Hippocampal formation (tissue), 2 donors: ENCODE results near the gene SMO.
"Not testable (repeated sequence)": the region's sequence is repeated elsewhere in the genome, so short reads cannot be mapped to it uniquely, and the experiment has no call there.

Experiments
- DNase-seq, 2 donors: peaks; one replicate each; lab custom pipeline; 2025; lab: John Stamatoyannopoulos, UW

SMO gene

DNA sequence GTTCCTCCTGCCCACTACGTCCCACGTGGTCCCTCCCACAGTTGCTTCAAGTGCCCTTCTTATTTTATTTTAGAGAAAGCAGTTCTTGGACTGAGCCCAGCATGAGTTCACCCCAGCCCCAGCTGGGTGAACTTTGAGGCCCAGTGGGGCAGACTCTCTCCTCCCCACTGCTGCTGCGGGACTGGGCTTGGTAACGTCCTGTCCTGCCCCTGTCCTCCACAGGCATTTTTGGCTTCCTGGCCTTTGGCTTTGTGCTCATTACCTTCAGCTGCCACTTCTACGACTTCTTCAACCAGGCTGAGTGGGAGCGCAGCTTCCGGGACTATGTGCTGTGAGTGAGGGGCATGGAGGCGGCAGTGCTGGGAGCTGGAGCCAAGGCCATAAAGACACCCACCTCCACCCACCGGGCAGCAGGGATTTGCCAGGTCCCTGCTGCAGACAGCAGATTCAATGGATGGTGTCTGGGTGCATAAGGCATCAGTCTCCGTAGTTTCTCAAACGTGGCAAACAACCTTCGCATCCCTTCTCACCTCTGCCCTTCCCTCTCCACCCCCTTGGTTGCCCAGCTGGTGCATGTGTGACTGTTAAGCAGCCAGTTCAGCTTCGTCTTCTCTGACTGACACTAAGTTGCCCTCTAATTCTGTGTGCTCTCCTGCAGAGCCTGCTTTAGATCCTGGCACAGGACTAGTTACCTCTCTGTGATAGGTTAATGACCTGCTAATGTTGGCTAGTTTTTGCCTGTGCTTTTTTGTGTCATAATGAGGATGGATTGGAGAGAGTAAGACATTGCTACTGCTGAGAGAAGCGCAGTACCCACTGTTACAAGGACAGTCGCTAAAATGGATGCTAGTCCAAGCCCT, 20.9 kb downstream of the SMO start:
- DNase-seq: no peak

DNA sequence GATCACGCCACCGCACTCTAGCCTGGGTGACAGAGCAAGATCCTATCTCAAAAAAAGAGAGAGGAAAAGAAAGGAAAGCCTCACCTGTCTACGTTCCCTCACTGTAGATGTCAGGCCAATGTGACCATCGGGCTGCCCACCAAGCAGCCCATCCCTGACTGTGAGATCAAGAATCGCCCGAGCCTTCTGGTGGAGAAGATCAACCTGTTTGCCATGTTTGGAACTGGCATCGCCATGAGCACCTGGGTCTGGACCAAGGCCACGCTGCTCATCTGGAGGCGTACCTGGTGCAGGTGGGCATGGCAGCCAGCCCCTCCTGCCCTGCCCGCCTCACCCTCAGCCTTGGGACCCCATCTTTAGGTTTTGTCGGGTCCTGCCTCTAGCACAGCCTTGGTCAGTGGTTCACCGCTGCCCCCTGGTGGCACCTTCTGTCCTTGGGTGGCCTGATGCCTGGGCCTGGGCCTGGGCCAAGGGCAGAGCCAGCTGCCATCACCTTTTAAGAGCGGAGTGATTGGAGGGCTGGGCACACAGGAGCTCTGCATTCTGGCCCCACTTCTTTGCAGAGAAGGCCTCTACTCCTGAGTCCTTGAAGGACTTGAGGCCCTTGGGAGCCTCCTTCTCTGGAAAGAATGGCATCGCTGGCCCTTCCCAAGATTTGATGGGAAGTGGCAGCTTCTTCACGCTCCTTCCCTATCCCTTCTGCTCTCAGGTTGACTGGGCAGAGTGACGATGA, 22.0 kb downstream of the SMO start:
- DNase-seq: peak; percentile 16 to 64

DNA sequence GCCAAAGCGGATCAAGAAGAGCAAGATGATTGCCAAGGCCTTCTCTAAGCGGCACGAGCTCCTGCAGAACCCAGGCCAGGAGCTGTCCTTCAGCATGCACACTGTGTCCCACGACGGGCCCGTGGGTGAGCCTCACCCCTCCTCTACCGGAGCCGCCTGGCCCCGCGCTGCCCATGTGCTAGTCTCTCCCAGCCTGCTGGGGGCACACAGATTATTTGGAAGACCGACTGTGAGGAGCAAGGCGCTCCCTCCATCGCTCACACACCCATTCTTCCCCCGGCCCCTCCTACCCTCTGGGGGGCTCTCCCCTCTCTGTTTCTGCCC, 22.5 kb downstream of the SMO start:
- DNase-seq: no peak

DNA sequence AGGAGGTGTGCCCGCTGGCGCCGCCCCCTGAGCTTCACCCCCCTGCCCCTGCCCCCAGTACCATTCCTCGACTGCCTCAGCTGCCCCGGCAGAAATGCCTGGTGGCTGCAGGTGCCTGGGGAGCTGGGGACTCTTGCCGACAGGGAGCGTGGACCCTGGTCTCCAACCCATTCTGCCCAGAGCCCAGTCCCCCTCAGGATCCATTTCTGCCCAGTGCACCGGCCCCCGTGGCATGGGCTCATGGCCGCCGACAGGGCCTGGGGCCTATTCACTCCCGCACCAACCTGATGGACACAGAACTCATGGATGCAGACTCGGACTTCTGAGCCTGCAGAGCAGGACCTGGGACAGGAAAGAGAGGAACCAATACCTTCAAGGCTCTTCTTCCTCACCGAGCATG, 23.7 kb downstream of the SMO start:
- DNase-seq: no peak

DNA sequence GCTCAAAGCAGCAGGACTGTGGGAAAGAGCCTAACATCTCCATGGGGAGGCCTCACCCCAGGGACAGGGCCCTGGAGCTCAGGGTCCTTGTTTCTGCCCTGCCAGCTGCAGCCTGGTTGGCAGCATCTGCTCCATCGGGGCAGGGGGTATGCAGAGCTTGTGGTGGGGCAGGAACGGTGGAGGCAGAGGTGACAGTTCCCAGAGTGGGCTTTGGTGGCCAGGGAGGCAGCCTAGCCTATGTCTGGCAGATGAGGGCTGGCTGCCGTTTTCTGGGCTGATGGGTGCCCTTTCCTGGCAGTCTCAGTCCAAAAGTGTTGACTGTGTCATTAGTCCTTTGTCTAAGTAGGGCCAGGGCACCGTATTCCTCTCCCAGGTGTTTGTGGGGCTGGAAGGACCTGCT, 24.2 kb downstream of the SMO start:
- no peak for DNase-seq

DNA sequence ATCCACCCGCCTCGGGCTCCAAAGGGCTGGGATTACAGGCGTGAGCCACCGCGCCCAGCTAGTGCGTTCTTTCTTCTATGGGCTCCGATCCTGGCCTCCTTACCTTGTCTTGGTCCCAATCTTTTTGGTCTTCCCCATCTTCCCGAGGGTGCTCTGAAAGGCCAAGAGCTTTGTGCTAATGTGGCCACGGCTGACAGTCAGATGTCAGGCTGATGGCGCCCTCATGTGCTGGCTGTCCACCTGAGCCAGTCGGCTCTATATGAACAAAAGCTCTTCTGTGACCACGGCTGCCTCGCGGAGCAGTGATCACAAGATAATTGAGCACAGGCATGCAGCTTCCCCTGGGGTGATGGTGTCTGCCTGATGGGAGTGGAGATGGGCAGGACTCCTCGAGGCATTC, 25.4 kb downstream of the SMO start:
- DNase-seq: no peak

DNA sequence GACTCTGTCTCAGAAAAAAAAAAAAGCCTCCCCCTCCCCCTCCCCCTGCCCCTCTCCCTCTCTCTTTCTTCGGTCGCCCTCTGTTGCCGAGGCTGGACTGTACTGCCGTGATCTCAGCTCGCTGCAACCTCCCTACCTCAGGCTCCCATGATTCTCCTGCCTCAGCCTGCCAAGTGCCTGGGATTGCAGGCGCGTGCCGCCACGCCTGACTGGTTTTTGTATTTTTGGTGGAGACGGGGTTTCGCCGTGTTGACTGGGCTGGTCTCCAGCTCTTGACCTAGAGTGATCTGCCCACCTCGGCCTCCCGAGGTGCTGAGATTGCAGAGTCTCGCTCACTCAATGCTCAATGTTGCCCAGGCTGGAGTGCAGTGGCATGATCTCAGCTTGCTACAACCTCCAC, 27.3 kb downstream of the SMO start:
- not testable (repeated sequence) for DNase-seq

DNA sequence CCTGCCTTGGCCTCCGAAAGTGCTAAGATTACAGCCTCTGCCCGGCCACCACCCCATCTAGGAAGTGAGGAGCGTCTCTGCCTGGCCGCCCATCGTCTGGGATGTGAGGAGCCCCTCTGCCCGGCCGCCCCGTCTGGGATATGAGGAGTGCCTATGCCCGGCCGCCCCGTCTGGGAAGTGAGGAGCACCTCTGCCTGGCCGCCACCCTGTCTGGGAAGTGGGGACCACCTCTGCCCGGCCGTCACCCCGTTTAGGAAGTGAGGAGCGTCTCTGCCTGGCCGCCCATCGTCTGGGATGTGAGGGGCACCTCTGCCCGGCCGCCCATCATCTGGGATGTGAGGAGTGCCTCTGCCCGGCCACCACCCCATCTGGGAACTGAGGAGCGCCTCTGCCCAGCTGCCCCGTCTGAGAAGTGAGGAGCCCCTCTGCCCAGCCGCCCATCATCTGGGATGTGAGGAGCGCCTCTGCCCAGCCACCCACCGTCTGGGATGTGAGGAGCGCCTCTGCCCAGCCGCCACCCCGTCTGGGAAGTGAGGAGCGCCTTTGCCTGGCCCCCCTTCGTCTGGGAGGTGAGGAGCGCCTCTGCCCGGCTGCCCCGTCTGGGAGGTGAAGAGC, 27.8 kb downstream of the SMO start:
- not testable (repeated sequence) for DNase-seq

DNA sequence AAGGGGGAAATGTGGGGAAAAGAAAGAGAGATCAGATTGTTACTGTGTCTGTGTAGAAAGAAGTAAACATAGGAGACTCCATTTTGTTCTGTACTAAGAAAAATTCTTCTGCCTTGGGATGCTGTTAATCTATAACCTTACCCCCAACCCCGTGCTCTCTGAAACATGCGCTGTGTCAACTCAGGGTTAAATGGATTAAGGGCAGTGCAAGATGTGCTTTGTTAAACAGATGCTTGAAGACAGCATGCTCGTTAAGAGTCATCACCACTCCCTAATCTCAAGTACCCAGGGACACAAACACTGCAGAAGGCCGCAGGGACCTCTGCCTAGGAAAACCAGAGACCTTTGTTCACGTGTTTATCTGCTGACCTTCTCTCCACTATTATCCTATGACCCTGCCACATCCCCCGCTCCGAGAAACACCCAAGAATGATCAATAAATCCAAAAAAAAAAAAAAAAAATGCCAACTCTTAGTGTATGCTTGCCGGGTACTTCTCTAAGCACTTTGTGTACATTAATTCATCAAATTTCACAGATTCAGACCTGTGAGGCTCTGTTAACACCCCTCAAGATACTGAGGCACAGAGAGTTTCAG, 28.5 kb downstream of the SMO start:
- not testable (repeated sequence) for DNase-seq

DNA sequence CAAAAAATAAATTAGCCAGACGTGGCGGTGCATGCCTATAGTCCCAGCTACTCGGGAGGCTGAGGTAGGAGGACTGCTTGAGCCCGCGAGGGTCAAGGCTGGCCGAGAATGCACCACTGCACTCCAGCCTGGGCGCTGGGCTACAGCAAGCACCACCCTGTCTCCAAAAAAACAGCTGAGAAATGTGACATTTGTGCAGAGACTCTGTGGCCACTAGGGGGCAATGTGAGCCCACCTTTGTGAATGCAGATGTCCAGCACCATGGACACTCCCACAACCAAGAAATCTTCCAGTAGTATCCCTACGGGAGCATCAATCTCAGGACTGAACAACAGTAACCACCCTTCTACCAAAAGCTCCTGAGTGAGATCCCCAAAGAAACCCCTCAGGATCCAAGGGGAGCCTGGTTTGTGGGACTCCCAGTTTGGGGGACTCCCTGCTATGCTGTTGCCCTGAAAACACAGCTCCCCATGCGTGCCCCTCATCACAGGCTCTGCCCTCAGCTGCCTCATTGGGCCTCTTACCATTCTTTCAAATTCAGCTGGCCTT, 30.2 kb downstream of the SMO start:
- peak; percentile 78 for DNase-seq

DNA sequence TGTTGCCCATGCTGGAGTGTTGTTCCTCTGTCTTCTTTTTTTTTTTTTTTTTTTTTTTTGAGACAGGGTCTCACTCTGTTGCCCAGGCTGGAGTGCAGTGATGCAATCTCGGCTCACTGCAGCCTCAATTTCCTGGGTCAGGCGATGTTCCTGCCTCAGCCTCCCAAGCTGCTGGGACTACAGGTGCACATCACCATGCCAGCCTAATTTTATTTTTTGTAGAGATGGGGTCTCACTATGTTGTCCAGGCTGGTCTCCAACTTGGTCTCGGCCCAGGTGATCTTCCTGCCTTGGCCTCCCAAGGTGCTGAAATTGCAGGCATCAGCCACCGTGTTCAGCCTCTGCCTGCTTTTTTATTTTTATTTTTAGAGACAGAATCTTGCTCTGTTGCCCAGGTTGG, 30.7 kb downstream of the SMO start:
- not testable (repeated sequence) for DNase-seq

DNA sequence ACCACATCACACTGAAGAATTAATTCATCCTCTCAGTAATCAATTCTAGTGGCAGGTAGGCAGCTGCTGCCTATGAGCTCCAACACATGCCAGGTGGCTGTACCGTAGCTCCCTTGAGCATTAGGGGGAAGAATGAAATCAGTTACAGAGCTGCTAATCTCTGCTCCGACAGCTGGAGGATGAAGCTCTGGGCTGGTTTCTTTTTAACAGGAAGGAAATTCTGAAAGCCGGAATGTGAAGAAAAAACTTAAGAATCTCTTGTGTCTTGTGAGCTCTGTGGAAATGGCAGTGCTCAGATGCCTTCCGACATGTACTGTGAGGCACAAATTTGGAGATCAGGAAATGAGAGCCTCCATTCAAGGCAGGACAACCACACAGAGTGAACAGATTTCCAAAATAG, 33.6 kb downstream of the SMO start:
- no peak for DNase-seq

DNA sequence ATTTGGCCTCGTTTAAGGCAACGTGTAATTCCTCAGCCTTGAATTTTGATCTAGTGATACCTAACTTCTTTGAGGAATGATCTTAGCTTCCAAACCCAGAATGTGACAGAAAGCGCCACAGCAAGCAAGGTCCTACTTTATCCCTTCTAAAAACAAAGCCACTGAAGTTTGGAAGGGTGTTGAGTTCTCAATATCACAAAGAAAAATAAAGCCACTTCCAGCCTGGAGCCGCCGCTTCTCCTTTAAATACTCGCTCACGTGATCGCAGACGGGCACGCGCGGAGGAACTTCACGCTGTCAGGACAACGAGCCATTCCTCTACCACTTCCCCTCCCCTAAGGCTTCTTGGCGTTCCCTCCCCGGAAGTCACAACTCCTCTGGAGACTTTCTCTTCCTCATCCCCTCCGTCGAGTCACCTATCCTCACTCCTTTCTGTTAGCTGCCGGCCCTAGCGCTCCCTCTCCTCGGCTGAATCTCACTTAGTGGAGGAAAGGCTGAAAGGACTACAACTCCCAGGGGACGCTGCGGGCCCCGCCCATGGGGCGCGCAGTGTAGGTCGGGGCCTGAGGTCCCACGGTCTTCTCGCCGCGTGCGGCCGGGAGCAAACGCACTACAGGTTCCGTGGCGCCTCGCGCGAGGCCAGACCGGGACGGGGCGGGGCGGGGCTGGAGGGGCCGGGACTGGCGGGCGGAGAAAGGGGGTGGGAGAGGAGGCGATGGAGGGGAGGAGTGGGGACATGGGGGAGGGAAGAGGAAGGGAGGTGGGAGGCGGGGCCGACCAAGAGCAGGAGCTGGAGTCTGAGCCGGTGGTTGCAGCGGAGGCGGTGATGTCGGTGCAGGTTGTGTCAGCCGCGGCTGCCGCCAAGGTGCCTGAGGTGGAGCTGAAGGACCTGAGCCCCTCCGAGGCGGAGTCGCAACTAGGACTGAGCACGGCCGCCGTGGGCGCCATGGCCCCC, 36.1 kb downstream of the SMO start, which contains the start of gene AHCYL2:
Gene AHCYL2 (plus strand): TSS at position 780 of the 955 bp plus-strand sequence.
- peak; percentile 98 to 99 for DNase-seq

DNA sequence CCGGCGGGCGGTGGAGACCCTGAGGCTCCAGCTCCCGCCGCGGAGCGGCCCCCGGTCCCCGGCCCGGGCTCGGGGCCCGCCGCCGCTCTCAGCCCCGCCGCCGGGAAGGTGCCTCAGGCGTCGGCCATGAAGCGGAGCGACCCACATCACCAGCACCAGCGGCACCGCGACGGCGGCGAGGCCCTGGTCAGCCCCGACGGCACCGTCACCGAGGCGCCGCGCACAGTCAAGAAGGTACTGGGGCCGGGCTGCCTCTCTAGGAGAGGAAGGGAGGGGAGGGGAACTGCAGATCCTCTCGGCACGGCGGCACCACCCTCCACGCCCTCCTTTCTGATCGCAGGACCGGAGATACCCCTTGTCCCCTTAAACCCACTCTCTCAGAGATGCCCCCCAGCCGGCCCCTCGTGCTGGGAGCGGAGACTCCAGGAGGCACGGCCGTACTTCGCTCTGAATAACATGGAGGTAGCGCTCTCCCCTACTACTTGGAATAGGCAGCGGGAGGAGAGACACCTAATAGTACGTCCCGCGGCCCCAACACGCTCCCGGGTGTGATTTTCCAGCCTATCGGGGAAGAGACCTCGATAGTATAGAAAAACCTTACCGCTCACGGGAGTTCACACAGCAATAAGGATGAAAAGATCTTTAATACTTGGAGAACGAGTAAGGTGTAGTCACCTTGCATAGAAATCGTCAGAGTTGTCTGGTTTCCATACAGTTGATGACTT, 36.9 kb downstream of the SMO start:
- peak in 1 of 2 donors; percentile 57 for DNase-seq

DNA sequence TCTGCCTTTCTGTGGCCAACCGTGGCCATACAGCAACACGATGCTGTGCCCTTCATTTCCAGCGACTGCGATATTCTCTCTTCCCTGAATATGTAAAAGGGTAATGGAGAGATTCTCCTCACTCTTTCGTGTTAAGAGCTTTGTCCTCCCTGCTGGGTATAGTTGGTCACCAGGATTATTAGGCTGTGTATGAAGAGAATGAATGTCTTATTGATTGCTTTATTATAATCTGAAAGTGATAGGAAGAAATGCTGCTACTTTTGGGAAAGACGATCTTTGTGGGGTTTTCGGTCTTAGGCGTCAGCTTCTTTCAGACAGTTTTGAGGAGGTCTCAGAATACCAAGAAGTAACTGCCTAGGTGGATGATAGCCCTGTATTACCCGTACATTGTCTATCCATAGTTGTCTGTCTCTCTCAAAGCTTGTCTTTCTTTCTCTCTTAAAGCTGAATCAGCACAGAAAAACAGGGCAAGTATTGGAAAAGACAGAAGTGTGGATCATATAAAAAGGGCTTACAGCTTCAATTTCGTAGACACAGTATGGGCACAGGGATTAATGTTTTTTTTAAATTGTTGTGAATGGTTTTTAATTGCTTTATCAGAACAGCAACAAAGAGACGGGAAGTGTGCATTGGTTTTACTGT, 37.6 kb downstream of the SMO start:
- DNase-seq: peak in 1 of 2 donors; percentile 42

DNA sequence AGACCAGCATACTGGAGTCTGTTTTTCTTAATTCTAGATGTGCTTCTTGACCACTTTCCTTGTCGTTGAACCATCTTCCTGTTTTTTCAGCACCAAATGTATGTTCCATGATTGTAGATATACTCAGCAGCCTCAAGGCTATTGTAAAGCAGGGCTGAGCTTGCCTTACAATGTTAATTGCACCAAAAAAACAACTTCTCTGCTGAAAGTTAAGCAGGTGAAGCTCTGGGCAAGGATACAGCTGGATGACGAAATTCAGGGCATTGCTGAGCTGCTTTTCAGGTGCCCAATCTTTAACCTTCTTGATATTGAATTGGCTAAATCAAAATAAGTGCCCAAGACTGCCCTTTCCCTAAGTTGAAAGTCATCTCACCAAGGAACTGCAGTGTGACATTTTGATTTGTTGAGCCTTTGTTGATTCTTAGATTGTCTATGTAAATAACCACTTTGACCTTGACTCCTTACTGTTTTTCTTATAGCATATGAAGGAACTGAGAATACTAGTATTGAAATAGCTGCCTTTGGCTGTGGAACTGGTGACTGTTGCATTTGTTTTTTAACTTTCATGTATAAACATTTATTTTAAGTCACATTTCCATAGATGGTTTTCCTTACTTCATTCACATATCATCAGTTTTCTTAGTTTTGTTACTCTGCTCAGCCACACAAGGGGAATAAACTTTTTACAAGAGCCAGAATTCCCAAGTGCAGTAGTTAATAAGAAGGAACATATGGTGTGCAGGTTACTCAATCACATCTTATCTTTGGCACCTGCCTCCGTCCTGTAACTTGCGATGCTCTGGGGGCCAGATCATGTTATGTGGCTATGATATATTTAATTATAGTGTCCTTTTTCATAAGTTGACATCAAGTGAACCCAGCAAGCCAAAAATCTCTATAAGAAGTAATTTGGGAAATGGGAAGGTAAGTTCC, 39.5 kb downstream of the SMO start:
- no peak for DNase-seq

DNA sequence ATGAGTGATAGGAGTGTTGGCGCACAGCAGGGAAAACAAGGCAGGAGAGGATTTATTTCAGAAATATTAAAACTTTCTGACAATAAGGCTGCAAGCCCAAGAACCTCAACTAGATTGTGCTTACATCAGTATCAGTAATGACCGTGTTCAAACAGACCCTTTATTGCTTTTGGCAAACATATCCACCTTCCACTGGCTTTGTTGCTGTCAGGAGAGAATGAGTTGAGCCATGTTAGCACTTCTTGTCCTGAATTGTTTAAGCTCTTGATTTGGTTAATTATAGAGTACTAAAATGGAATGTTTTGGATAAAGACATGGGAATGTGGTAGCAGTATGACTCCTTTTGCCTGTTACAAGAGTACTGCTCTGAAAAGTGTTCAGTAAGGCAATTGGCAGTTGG, 40.2 kb downstream of the SMO start:
- no peak for DNase-seq

DNA sequence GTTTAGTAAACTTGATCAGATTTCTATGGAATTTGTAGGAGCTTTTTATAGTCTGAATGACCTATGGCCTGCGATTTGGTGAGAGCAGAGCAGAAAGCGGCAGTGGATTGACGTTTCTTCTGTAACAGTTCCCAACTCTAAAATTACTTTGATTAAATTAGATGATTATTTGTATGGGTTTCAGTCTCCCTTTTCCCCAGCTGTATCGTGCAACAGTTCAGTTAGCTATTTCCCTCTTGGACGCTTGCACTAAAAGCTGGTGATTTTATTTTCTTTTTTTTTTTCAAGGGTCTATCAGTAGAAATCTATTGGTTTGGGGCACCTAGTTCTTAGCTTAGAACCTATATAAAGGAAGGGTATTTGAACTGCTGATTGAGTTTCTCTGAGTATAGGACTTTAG, 43.2 kb downstream of the SMO start:
- DNase-seq: no peak

DNA sequence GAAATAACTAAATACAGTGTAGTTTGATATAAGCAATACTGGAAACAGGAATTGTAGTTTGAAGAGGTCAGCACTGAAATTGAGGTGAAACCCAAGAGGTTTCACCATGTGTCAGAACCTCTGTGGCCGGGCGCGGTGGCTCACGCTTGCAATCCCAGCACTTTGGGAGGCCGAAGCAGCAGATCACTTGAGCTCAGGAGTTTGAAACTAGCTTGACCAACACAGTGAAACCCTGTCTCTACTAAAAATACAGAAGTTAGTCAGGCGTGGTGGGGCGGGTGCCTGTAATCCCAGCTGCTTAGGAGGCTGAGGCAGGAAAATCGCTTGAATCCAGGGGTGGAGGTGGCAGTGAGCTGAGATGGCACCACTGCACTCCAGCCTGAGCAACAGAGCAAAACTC, 50.1 kb downstream of the SMO start:
- no peak for DNase-seq
